GM21528 (cell line): ENCODE data around the gene NCF2.

Experiments used
- ATAC-seq: cut with Tn5 transposase; IDR thresholded peaks from one replicate; pipeline ENCODE4 v1.9.1; 2021; ENCODE audit warnings: mild to moderate bottlenecking, moderate library complexity; ENCODE audit not compliant: unreplicated experiment, low FRiP score

The NCF2 gene

GRCh38 chr1:183508694-183509093 lies 81.6 kb downstream of the NCF2 start:
- no peak for ATAC-seq

- no peak for ATAC-seq
Measured at GRCh38 chr1:183506561-183506960, 83.7 kb downstream of the NCF2 start.
